CD4-positive, alpha-beta T cell treated with Interferon gamma for 1 hour (primary cell): ENCODE measurements around the gene ECPAS.

Experiments used
- DNase-seq: peaks from one replicate; pipeline ENCODE4 v3.0.0-alpha.2; 2020

ECPAS gene

DNA sequence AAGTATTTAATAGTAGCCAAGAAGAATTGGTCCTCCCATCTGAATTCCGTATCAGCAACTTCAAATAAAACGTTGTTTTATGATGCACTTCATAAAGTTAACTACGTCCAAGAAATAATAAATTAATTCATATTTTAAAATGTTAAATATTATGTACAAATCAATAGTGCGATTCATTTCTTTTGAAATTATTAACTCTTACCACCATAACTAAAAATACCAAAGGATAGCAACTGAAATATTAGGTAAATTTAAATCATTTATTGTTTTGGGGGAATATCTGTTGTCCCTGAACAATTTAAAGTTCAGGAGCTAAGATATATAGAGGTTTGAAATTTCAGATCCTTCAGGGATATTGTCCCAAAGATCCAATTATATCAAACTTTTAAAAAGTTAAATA lies 154.1 kb downstream of the ECPAS start, which contains the start of gene OR2K2:
Gene OR2K2, minus strand, starts transcription at position 101 of the 400 bp plus-strand sequence. CDS start 1,791 bp downstream, outside the sequence.
- DNase-seq, result no peak

DNA sequence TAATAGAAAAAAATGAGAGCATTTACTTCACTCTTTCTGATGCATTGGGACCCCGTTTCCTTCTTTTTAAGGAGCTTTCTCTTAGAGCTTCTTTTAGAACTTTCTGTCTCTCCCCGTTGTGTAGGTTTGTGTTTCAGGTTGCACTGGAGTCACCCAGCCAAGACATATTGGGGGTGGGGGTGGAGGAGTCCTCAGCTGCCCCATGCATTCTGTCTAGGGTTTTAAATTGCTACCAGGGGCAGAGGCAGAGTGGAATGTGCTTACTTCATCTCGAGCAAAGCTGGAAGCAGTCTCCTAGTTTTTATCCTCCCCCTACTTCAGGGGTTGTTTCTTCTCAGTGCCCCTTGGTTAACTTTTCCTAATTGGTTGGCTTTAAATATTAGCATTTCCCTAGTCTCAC lies 163.6 kb downstream of the ECPAS start:
- no peak for DNase-seq

DNA sequence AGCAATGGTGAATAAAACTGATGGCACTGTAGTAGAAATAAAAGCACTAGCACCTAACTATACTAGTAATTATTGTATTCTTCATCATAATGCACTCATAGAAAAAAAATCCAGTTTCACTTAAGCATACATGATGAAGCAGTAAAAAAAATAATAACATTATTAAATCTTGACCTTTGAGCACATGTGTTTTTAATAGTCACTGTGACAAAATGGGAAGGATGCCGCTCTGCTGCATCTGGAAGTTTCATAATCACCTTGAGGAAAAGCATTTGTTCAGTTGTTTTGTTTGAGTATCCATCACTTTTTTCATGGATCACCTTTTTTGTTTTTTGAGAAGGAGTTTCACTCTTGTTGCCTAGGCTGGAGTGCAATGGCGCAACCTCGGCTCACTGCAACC lies 167.4 kb downstream of the ECPAS start:
- DNase-seq, result no peak
